RWPE1 (cell line): ENCODE results near the gene CHD3.

Experiments
- CTCF ChIA-PET: fragments of 350-600 bp; sonication (Branson Sonifier 250); formaldehyde crosslinking; extraction: SDS; loops from one replicate; lab custom pipeline; 2021; lab: Yijun Ruan, JAX
- POLR2A ChIA-PET: fragments of 400-600 bp; formaldehyde crosslinking; extraction: SDS; loops from one replicate; lab custom pipeline; 2020; ENCODE audit warnings: antibody characterized with exemption; ENCODE audit not compliant: low non-redundant PET; lab: Yijun Ruan, JAX
- DNase-seq: peaks from one replicate; pipeline ENCODE4 v3.0.0; 2012; ENCODE audit warnings: low spot score
- H3K27ac ChIP-seq: fragments of 450-650 bp; 2 replicates; pipeline ENCODE4 v1.5.1; 2017
- TF ChIP-seq, protein P1 (sequence below): fragments of 450-650 bp; conservative IDR thresholded peaks from 2 replicates; pipeline ENCODE4 v1.5.1; 2017; ENCODE audit warnings: low read depth, mild to moderate bottlenecking

The CHD3 gene

DNA sequence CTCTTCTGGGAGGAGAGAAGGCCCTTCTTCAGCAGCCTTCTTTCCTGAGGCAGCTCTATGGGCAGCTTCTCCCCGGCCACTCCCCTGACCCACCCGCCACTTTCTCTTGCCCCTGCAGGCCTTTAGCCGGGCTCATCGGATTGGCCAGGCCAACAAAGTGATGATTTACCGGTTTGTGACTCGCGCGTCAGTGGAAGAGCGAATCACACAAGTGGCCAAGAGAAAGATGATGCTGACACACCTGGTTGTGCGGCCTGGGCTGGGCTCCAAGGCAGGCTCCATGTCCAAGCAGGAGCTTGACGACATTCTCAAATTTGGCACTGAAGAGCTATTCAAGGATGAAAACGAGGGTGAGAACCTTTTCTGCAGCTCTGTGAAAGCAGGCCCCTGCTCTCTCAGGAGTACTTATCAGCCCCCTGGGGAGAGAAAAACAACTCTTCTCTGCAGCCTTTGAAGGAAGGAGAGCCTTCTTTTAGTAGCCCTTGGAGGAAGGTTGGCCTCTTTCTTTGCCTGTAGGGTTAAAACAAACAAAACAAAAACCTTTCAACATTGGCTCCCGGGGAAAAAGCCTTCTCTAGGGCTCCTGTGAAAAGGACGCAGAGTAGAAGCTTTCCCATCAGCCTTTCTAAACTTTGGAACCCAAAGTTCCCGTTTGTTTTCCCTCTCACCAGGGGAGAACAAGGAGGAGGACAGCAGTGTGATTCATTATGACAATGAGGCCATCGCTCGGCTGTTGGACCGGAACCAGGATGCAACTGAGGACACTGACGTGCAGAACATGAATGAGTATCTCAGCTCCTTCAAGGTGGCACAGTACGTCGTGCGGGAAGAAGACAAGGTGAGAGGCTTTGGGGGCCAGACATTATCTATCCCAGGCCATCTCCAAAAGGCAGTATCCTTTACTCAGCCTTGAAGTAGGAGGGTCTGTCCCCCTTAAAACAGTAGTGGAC, 14.8 kb downstream of the CHD3 start:
- CTCF ChIA-PET: interaction anchor here (0.6 to 1.1 kb wide), 2 partner anchors 85 to 146 kb away, joined by 3 to 4 read pairs; no protein-coding TSS in a partner anchor
- peak overlapping the region; percentile 47 for H3K27ac ChIP-seq
- POLR2A ChIA-PET: no interaction called here

GRCh38 chr17:7909089-7909488, 20.5 kb downstream of the CHD3 start:
- no peak for DNase-seq
- TF ChIP-seq, protein P1, sequence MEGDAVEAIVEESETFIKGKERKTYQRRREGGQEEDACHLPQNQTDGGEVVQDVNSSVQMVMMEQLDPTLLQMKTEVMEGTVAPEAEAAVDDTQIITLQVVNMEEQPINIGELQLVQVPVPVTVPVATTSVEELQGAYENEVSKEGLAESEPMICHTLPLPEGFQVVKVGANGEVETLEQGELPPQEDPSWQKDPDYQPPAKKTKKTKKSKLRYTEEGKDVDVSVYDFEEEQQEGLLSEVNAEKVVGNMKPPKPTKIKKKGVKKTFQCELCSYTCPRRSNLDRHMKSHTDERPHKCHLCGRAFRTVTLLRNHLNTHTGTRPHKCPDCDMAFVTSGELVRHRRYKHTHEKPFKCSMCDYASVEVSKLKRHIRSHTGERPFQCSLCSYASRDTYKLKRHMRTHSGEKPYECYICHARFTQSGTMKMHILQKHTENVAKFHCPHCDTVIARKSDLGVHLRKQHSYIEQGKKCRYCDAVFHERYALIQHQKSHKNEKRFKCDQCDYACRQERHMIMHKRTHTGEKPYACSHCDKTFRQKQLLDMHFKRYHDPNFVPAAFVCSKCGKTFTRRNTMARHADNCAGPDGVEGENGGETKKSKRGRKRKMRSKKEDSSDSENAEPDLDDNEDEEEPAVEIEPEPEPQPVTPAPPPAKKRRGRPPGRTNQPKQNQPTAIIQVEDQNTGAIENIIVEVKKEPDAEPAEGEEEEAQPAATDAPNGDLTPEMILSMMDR: no peak
- ChIA-PET CTCF (interaction anchor here (0.5 kb wide), 1 partner anchor 69 kb away, joined by 3 read pairs; no protein-coding TSS in a partner anchor), POLR2A (no interaction called here)
- no peak overlapping the region for H3K27ac ChIP-seq

More for the DNA sequence above, 14.8 kb downstream of the CHD3 start:
- DNase-seq: peak; percentile 26
- TF ChIP-seq, protein P1: no peak

DNA sequence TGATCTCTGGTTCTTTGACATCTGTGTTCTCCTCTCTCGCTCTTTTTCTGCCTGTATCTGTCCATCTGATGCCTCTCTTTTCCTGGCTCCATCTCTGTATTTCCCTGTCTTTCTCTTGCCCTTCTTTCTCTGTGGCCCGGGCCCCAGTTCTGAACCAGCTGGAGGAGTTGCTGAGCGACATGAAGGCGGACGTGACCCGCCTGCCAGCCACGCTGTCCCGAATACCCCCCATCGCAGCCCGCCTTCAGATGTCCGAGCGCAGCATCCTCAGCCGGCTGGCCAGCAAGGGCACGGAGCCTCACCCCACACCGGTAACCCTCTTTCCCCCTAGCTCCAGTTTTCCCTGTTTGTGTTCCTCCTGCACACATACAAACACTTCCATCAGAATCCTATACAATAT, 21.7 kb downstream of the CHD3 start:
- H3K27ac ChIP-seq: peak overlapping the region; percentile 14
- TF ChIP-seq, protein P1: no peak
- ChIA-PET CTCF (interaction anchor here (1.2 to 1.4 kb wide), 2 partner anchors 21 to 79 kb away, joined by 4 to 12 read pairs; partner anchors contain the start of gene CHD3), POLR2A (no interaction called here)
- DNase-seq: no peak

- ChIA-PET CTCF (interaction anchor here (0.5 to 1.4 kb wide), 4 partner anchors 22 to 131 kb away, joined by 3 to 12 read pairs (median 4); partner anchors contain the start of gene CHD3), POLR2A (no interaction called here)
Measured at GRCh38 chr17:7910711-7911110, 22.1 kb downstream of the CHD3 start.

GRCh38 chr17:7911116-7911515, 22.5 kb downstream of the CHD3 start:
- no peak for DNase-seq
- TF ChIP-seq, protein P1: no peak
- H3K27ac ChIP-seq: peak overlapping the region; percentile 28; the same call in 1 of the 2 replicates
- CTCF ChIA-PET: interaction anchor here (0.5 to 1.4 kb wide), 3 partner anchors 22 to 130 kb away, joined by 3 to 4 read pairs (median 4); partner anchors contain the start of gene CHD3
- POLR2A ChIA-PET: interaction anchor here (0.6 kb wide), 1 partner anchor 27 kb away, joined by 6 read pairs; no protein-coding TSS in a partner anchor

More at GRCh38 chr17:7910711-7911110, 22.1 kb downstream of the CHD3 start:
- DNase-seq: no peak
- H3K27ac ChIP-seq: peak overlapping the region; percentile 14
- TF ChIP-seq, protein P1: no peak

GRCh38 chr17:7912927-7913524, 24.4 kb downstream of the CHD3 start:
- TF ChIP-seq, protein P1: peak; percentile 79
- no peak overlapping the region for H3K27ac ChIP-seq
- DNase-seq: peak; percentile 61
- CTCF ChIA-PET: interaction anchor here (0.6 to 2.5 kb wide), 10 partner anchors 14 to 478 kb away, joined by 3 to 31 read pairs (median 4); no protein-coding TSS in a partner anchor
- POLR2A ChIA-PET: interaction anchor here (0.6 to 0.8 kb wide), 3 partner anchors 16 to 76 kb away, joined by 4 to 5 read pairs (median 4); no protein-coding TSS in a partner anchor
